Upper lobe of left lung (tissue), 4 donors: ENCODE results near the gene TSC1.

Experiments used
- POLR2AphosphoS5 ChIP-seq, 2 donors: sonication (generic); formaldehyde crosslinking; IDR thresholded peaks; one replicate each; pipeline ENCODE4 v1.5.1; 2017; ENCODE audit warnings: antibody characterized with exemption in 2 of 2
- TF ChIP-seq, protein P1 (sequence below), 6 experiments: fragments of 450-650 bp in 4 of 6; fragments of 200-600 bp in 2 of 6; sonication (generic) in 2 of 6; IDR thresholded peaks; one replicate each; pipeline ENCODE4 v1.5.1; 2016 to 2019; ENCODE audit warnings: antibody characterized with exemption in 6 of 6

DNA sequence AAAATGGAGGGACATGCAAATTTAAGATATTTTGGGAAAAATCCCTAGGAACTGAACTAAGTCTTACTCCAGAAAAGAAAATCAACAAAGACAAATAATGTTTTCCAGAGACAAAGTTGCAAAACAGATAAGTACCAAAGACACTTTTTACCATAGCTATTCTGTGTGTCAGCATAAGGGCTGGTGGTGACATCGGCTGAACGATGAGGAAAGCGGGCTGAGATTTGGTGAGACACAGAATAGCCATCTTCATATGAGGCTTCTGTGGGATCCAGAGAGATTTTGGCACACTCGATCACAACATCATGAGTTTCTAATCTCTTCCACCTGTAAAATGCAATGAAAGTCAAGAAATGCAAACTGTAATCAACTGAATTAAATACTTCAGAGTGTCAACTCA, 32.3 kb downstream of the TSC1 start:
- TF ChIP-seq, protein P1, sequence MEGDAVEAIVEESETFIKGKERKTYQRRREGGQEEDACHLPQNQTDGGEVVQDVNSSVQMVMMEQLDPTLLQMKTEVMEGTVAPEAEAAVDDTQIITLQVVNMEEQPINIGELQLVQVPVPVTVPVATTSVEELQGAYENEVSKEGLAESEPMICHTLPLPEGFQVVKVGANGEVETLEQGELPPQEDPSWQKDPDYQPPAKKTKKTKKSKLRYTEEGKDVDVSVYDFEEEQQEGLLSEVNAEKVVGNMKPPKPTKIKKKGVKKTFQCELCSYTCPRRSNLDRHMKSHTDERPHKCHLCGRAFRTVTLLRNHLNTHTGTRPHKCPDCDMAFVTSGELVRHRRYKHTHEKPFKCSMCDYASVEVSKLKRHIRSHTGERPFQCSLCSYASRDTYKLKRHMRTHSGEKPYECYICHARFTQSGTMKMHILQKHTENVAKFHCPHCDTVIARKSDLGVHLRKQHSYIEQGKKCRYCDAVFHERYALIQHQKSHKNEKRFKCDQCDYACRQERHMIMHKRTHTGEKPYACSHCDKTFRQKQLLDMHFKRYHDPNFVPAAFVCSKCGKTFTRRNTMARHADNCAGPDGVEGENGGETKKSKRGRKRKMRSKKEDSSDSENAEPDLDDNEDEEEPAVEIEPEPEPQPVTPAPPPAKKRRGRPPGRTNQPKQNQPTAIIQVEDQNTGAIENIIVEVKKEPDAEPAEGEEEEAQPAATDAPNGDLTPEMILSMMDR (IDR thresholded peaks at IDR 0.05) = no peak
- TF ChIP-seq POLR2AphosphoS5 (IDR thresholded peaks at IDR 0.05) = no peak
